Fibroblast of villous mesenchyme (primary cell): ENCODE measurements around the gene KRT2. TPM values are rescaled to one million over a fixed set of nuclear protein-coding genes. Genes with fewer than 3 reads are reported as not detected.

Experiments used
- DNase-seq: peaks from one replicate; pipeline ENCODE4 v3.0.0-alpha.2; 2010; ENCODE audit warnings: low read depth
- H3K4me3 ChIP-seq: 2 replicates; pipeline ENCODE4 v1.5.1; 2011; ENCODE audit warnings: low read depth, mild to moderate bottlenecking, low read length
- total RNA-seq: library from RNA; depleted of rRNA; stranded (reverse); fragments of >200 nt; gene quantifications from 2 replicates; pipeline ENCODE4 v1.2.3, GENCODE V29; 2012
- TF ChIP-seq, protein P1 (sequence below): IDR thresholded peaks from 2 replicates; pipeline ENCODE4 v1.5.1; 2012; ENCODE audit warnings: low read depth, mild to moderate bottlenecking, low read length; ENCODE audit not compliant: insufficient read depth

The KRT2 gene
- total RNA-seq = not detected in 2 replicates

DNA sequence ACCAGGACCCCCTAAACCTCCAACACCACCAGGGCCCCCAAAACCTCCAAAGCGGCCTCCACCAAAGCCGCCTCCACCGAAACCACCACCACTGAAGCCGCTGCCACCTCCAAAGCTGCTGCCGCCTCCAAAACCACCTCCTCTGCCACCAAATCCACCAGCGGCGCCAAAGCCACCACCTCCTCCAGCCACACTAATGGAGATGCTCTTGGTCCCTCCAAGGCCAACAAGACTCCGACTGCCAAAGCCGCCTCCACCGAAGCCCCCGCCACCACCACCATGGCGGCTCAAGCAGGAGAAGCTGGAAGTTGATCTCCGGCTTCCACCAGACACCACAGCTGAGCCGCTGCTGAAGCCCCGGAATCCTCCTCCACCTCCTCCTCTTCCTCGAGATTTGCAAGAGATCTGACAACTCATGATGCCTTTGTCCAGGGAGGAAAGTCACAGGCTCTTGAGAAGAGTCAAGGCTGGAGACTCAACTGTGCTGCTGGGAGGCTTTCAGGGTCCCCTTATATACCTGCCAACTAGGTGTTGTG, at the start of gene KRT2:
Gene KRT2 (minus strand): TSS at position 486 of the 536 bp plus-strand sequence. CDS start 69 bp downstream, at position 417.
- no peak for DNase-seq
- H3K4me3 ChIP-seq = no peak within 1 kb of the TSS
- TF ChIP-seq, protein P1, sequence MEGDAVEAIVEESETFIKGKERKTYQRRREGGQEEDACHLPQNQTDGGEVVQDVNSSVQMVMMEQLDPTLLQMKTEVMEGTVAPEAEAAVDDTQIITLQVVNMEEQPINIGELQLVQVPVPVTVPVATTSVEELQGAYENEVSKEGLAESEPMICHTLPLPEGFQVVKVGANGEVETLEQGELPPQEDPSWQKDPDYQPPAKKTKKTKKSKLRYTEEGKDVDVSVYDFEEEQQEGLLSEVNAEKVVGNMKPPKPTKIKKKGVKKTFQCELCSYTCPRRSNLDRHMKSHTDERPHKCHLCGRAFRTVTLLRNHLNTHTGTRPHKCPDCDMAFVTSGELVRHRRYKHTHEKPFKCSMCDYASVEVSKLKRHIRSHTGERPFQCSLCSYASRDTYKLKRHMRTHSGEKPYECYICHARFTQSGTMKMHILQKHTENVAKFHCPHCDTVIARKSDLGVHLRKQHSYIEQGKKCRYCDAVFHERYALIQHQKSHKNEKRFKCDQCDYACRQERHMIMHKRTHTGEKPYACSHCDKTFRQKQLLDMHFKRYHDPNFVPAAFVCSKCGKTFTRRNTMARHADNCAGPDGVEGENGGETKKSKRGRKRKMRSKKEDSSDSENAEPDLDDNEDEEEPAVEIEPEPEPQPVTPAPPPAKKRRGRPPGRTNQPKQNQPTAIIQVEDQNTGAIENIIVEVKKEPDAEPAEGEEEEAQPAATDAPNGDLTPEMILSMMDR = no peak

DNA sequence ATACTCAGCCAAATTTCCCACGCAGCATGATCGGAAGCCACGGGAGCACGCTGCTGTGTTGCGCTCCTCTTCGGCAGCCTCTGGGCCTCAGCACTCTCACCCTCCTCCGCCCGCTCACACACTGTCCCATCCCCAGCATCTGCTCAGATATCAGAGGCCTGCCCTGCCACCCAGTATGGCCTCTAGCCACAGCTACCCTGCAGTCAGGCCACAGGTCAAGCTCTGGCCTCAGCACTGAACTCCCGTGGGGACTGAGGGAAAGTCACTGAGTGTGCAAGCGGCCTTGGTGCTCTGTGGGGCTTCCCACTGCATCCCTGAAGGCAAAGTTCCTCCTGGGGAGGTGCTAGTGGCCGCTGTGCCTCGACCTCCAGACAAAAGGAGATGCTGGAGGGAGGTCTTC, 49.3 kb upstream of the KRT2 start:
- TF ChIP-seq, protein P1 = no peak
- H3K4me3 ChIP-seq = no peak overlapping the region
- no peak for DNase-seq

GRCh38 chr12:52699960-52700359, 47.9 kb upstream of the KRT2 start:
- TF ChIP-seq, protein P1 = no peak
- H3K4me3 ChIP-seq = no peak overlapping the region
- DNase-seq = no peak

- TF ChIP-seq, protein P1 = no peak
- no peak overlapping the region for H3K4me3 ChIP-seq
- DNase-seq = no peak
Observed at GRCh38 chr12:52699373-52699772, 47.4 kb upstream of the KRT2 start.

DNA sequence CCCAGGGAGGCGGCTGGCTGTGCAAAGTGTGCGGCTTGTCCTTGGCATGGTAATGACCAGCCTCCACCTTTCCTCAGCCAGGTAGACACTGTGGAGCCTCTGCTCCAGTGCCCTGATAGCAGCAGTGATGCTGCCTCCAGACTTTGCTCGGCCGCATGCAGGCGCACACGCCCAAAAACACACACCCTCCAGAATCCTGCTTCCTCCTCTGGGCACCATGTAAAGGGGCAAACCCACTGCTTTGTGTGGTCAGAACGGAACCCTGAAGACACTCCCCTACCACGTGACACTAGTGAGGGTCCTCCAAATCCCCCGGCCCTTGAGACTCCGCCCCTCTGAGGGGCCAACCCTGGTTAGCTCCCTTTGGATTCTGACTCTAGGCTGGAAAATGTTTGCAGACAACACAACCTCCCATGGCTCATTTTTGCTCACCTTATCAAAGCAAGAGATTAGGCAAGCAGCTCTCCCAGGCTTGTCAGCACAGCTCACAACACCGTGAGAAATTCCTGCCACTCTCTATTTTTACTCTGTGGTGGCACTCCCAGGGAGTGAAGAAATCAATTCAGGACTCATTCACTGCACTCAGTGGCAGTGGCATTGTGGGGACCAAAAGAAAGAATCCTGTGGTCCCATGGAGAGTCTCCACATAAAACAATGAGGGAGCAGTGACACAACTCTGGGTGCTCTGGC, 46.8 kb upstream of the KRT2 start:
- TF ChIP-seq, protein P1 = no peak
- H3K4me3 ChIP-seq = no peak overlapping the region
- DNase-seq = no peak

DNA sequence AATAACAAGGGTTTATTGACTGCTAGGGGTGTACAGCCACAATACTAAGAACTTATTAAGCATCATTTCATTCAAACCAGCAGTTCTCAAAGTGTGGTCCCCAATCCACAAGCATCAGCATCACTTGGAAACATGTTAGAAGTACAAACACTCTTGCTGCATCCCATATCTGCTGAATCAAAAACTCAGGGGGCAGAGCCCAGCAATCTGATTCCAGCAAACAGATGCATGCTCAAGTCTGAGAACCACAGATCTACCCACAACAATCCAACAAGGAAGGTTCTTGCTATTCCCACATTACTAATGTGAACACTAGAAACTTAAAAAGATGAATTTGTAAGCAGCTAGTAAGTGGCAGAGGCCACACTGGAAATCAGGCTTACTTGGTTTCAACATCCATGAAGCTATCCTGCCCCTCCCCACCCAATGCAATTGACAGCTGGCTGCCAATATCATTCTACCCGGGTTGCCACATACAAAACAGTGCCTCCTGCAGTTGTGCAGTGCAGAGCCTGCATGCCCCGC, 45.1 kb upstream of the KRT2 start:
- TF ChIP-seq, protein P1 = no peak
- H3K4me3 ChIP-seq = no peak overlapping the region

DNA sequence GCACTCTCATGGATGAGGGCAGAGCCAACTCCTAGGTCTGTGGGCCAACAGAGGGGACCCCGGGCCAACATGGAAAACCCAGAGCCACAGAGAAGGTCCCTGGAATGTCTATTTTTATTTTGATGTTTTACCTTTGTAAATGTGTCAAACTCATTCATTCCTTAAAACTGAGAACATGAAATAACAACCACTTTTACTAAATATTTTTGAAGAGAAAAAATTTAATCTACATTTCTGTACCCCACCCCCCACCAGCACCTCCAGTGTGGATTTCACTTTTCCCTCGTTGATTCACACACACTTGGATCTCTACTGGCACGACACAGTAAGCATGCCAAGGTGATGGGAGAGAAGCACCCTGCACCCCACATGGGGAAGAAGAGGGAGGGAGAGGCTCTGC, 44.6 kb upstream of the KRT2 start:
- DNase-seq = no peak
- H3K4me3 ChIP-seq = no peak overlapping the region
- TF ChIP-seq, protein P1 = no peak

More for the DNA sequence above, 45.1 kb upstream of the KRT2 start:
- no peak for DNase-seq
